Renal cortex interstitium (tissue), 11 donors: ENCODE data around the gene ZNF785. TPM values are rescaled to one million over a fixed set of nuclear protein-coding genes. Genes with fewer than 3 reads are reported as not detected.

ENCODE experiments used
- DNase-seq, 11 donors: peaks; one replicate each; pipeline ENCODE4 v3.0.0-alpha.2; 2013; ENCODE audit warnings: low read depth in 9 of 11, low spot score in 4 of 11; ENCODE audit errors: extremely low read depth in 1 of 11
- polyA plus RNA-seq, 3 donors: library from polyadenylated mRNA; unstranded; fragments of 120-200 nt; gene quantifications; one replicate each; pipeline ENCODE4 v1.2.1, GENCODE V29; 2013; ENCODE audit not compliant: insufficient read length in 3 of 3

ZNF785 gene
- polyA plus RNA-seq, 3 donors: 20.2 to 32.3 (median 23.7) TPM

GRCh38 chr16:30533748-30534367 is 51.6 kb downstream of the ZNF785 start:
- DNase-seq: no peak

- DNase-seq: no peak
Measured at GRCh38 chr16:30533146-30533522, 52.4 kb downstream of the ZNF785 start.

GRCh38 chr16:30532285-30533145 is 53.0 kb downstream of the ZNF785 start:
- no peak for DNase-seq

Other genes with a start within 250 kb of the ZNF785 start
- 10 to 100 TPM; 53.8 to 60.5 (median 56.7) TPM for gene CD2BP2, start 230.4 kb downstream of the ZNF785 start, polyA plus RNA-seq
- gene TBC1D10B, start 215.2 kb downstream of the ZNF785 start, polyA plus RNA-seq: 10 to 100 TPM; 31.1 to 38.7 (median 38.2) TPM
- gene MYL11, start 210.9 kb downstream of the ZNF785 start, polyA plus RNA-seq: 1 to 10 TPM in 2 of 3 donors, under 1 TPM in 1; 0.56 to 4.5 (median 1.2) TPM
- gene SEPTIN1, start 203.1 kb downstream of the ZNF785 start, polyA plus RNA-seq: 1 to 10 TPM; 1.7 to 3.1 (median 3.1) TPM
- 10 to 100 TPM; 13.1 to 16.5 (median 13.4) TPM for gene ZNF48, start 190.3 kb downstream of the ZNF785 start, polyA plus RNA-seq
- gene ZNF771, start 178.1 kb downstream of the ZNF785 start, polyA plus RNA-seq: 1 to 10 TPM; 4.7 to 9.2 (median 7.2) TPM
- 10 to 100 TPM; 45.0 to 56.9 (median 48.6) TPM for gene DCTPP1, start 155.7 kb downstream of the ZNF785 start, polyA plus RNA-seq
- 10 to 100 TPM; 91.7 to 98.4 (median 94.5) TPM for gene SEPHS2, start 139.8 kb downstream of the ZNF785 start, polyA plus RNA-seq
- 1 to 10 TPM; 1.9 to 2.9 (median 2.6) TPM for gene ITGAL, start 113.0 kb downstream of the ZNF785 start, polyA plus RNA-seq
- 10 to 100 TPM; 48.0 to 66.6 (median 54.7) TPM for gene ZNF768, start 59.1 kb downstream of the ZNF785 start, polyA plus RNA-seq
- 10 to 100 TPM in 2 of 3 donors, 1 to 10 TPM in 1; 9.6 to 10.5 (median 10.1) TPM for gene ZNF747, start 50.8 kb downstream of the ZNF785 start, polyA plus RNA-seq
- gene ZNF764, start 27.3 kb downstream of the ZNF785 start, polyA plus RNA-seq: 10 to 100 TPM; 10.8 to 15.8 (median 12.5) TPM
- gene ZNF688, start 14.0 kb downstream of the ZNF785 start, polyA plus RNA-seq: 10 to 100 TPM; 10.1 to 16.7 (median 14.7) TPM
- gene ZNF689, start 24.7 kb upstream of the ZNF785 start, polyA plus RNA-seq: 10 to 100 TPM; 12.8 to 16.0 (median 14.7) TPM
- 10 to 100 TPM; 44.8 to 54.8 (median 46.6) TPM for gene PRR14, start 65.3 kb upstream of the ZNF785 start, polyA plus RNA-seq
- 10 to 100 TPM; 48.7 to 78.6 (median 67.4) TPM for gene FBRS, start 72.7 kb upstream of the ZNF785 start, polyA plus RNA-seq
- gene SRCAP, start 113.5 kb upstream of the ZNF785 start, polyA plus RNA-seq: 10 to 100 TPM; 29.6 to 44.3 (median 39.2) TPM
- 10 to 100 TPM; 29.8 to 39.2 (median 30.1) TPM for gene PHKG2, start 162.7 kb upstream of the ZNF785 start, polyA plus RNA-seq
- 10 to 100 TPM in 2 of 3 donors, 1 to 10 TPM in 1; 8.4 to 13.1 (median 12.8) TPM for gene CFAP119, start 176.4 kb upstream of the ZNF785 start, polyA plus RNA-seq
- gene RNF40, start 176.6 kb upstream of the ZNF785 start, polyA plus RNA-seq: 100 to 1,000 TPM; 119 to 124 (median 120) TPM
- 10 to 100 TPM; 25.6 to 31.6 (median 28.3) TPM for gene ZNF629, start 201.5 kb upstream of the ZNF785 start, polyA plus RNA-seq